H9 (cell line): ENCODE results near the gene KCNJ10. TPM values are rescaled to one million over a fixed set of nuclear protein-coding genes. Genes with fewer than 3 reads are reported as not detected.
A peak's percentile ranks its signal among the peaks of the same experiment; 100 is the strongest.

Experiments
- DNase-seq: peaks from one replicate; pipeline ENCODE4 v3.0.0-alpha.2; 2017
- H2AFZ ChIP-seq: one replicate; pipeline ENCODE4 v1.6.1; 2013; ENCODE audit warnings: mild to moderate bottlenecking, low read length, control low read depth, moderate library complexity
- H2AK5ac ChIP-seq: 2 replicates; pipeline ENCODE4 v1.6.1; 2013; ENCODE audit warnings: low read length, control low read depth, mixed read lengths; ENCODE audit not compliant: insufficient read length
- H2BK120ac ChIP-seq: one replicate; pipeline ENCODE4 v1.6.1; 2013; ENCODE audit warnings: low read depth, mild to moderate bottlenecking, low read length, control low read depth, inconsistent platforms; ENCODE audit not compliant: poor library complexity, severe bottlenecking
- H2BK12ac ChIP-seq: 2 replicates; pipeline ENCODE4 v1.6.1; 2013; ENCODE audit warnings: low read length, control low read depth, mixed read lengths, low read depth; ENCODE audit not compliant: insufficient read length
- H2BK15ac ChIP-seq: 2 replicates; pipeline ENCODE4 v1.6.1; 2013; ENCODE audit warnings: low read depth, low read length, control low read depth
- H2BK20ac ChIP-seq: one replicate; pipeline ENCODE4 v1.6.1; 2013; ENCODE audit warnings: low read depth, mild to moderate bottlenecking, low read length, control low read depth, inconsistent platforms; ENCODE audit not compliant: poor library complexity, severe bottlenecking
- H2BK5ac ChIP-seq: 2 replicates; pipeline ENCODE4 v1.6.1; 2013; ENCODE audit warnings: low read length, control low read depth, mixed read lengths; ENCODE audit not compliant: insufficient read length
- H3K14ac ChIP-seq: 2 replicates; pipeline ENCODE4 v1.6.1; 2013; ENCODE audit warnings: low read length, control low read depth; ENCODE audit not compliant: insufficient read depth
- H3K18ac ChIP-seq: 2 replicates; pipeline ENCODE4 v1.6.1; 2013; ENCODE audit warnings: low read depth, mild to moderate bottlenecking, mixed read lengths, low read length, control low read depth; ENCODE audit not compliant: insufficient read length
- H3K23ac ChIP-seq: 2 replicates; pipeline ENCODE4 v1.6.1; 2013; ENCODE audit warnings: low read length, control low read depth, mixed read lengths, low read depth; ENCODE audit not compliant: insufficient read length
- H3K23me2 ChIP-seq: 2 replicates; pipeline ENCODE4 v1.6.1; 2013; ENCODE audit warnings: low read depth, mild to moderate bottlenecking, mixed read lengths, low read length, control low read depth; ENCODE audit not compliant: insufficient read length, poor library complexity, severe bottlenecking
- H3K27ac ChIP-seq: 2 replicates; pipeline ENCODE4 v1.5.1; 2013; ENCODE audit warnings: low read length, control low read depth, mixed read lengths, low read depth; ENCODE audit not compliant: insufficient read length
- H3K27me3 ChIP-seq: 2 replicates; pipeline ENCODE4 v1.6.1; 2013; ENCODE audit warnings: low read length, control low read depth, inconsistent platforms; ENCODE audit not compliant: insufficient read depth
- H3K4ac ChIP-seq: 2 replicates; pipeline ENCODE4 v1.6.1; 2013; ENCODE audit warnings: low read depth, mild to moderate bottlenecking, control low read depth, inconsistent platforms, low read length, moderate library complexity
- H3K4me1 ChIP-seq: 2 replicates; pipeline ENCODE4 v1.6.1; 2013; ENCODE audit warnings: low read length, control low read depth, inconsistent platforms; ENCODE audit not compliant: insufficient read depth
- H3K4me2 ChIP-seq: 2 replicates; pipeline ENCODE4 v1.6.1; 2013; ENCODE audit warnings: low read length, control low read depth, mixed read lengths; ENCODE audit not compliant: insufficient read length, insufficient read depth
- H3K56ac ChIP-seq: 2 replicates; pipeline ENCODE4 v1.6.1; 2013; ENCODE audit warnings: low read depth, mild to moderate bottlenecking, mixed read lengths, low read length, control low read depth; ENCODE audit not compliant: insufficient read length
- H3K79me1 ChIP-seq: 2 replicates; pipeline ENCODE4 v1.6.1; 2013; ENCODE audit warnings: low read depth, mild to moderate bottlenecking, moderate library complexity, low read length, control low read depth, inconsistent platforms; ENCODE audit not compliant: insufficient read depth, poor library complexity, severe bottlenecking
- H3K79me2 ChIP-seq: 2 replicates; pipeline ENCODE4 v1.6.1; 2013; ENCODE audit warnings: low read length, control low read depth, inconsistent platforms; ENCODE audit not compliant: insufficient read depth
- H3K9ac ChIP-seq: 2 replicates; pipeline ENCODE4 v1.6.1; 2013; ENCODE audit warnings: low read length, control low read depth, mixed read lengths; ENCODE audit not compliant: insufficient read length; ENCODE audit errors: extremely low read depth
- H3K9me3 ChIP-seq: one replicate; pipeline ENCODE4 v1.6.1; 2013; ENCODE audit warnings: low read depth, low read length, inconsistent platforms; ENCODE audit not compliant: control insufficient read depth
- H3T11ph ChIP-seq: one replicate; pipeline ENCODE4 v1.6.1; 2013; ENCODE audit warnings: mild to moderate bottlenecking, low read length, control low read depth, inconsistent platforms
- H4K20me1 ChIP-seq: one replicate; pipeline ENCODE4 v1.6.1; 2013; ENCODE audit not compliant: control insufficient read depth, insufficient read length, insufficient read depth
- H4K5ac ChIP-seq: 2 replicates; pipeline ENCODE4 v1.6.1; 2013; ENCODE audit warnings: low read depth, mild to moderate bottlenecking, mixed read lengths, low read length, control low read depth; ENCODE audit not compliant: insufficient read length
- H4K8ac ChIP-seq: replicated peaks from 2 replicates; pipeline ENCODE4 v1.6.1; 2013; ENCODE audit warnings: low read length, control low read depth, mixed read lengths, low read depth; ENCODE audit not compliant: insufficient read length
- H4K91ac ChIP-seq: 2 replicates; pipeline ENCODE4 v1.6.1; 2013; ENCODE audit warnings: low read depth, mild to moderate bottlenecking, moderate library complexity, mixed read lengths, low read length, control low read depth; ENCODE audit not compliant: insufficient read length
- H3K27ac Mint-ChIP-seq, 3 experiments: 2 replicates in 2 of 3; 3 replicates in 1 of 3; pipeline ENCODE4 v1.8.0; 2020 to 2021; ENCODE audit warnings: mixed read lengths in 3 of 3, mild to moderate bottlenecking in 1 of 3, moderate library complexity in 1 of 3
- H3K27me3 Mint-ChIP-seq: 2 replicates; pipeline ENCODE4 v1.8.0; 2021; ENCODE audit warnings: low read depth, mild to moderate bottlenecking, moderate library complexity, mixed read lengths
- H3K36me3 Mint-ChIP-seq, 3 experiments: 2 replicates in 2 of 3; 3 replicates in 1 of 3; pipeline ENCODE4 v1.8.0; 2020 to 2021; ENCODE audit warnings: low read depth in 3 of 3, mixed read lengths in 3 of 3; ENCODE audit not compliant: insufficient read depth in 1 of 3
- H3K4me1 Mint-ChIP-seq, 2 experiments: 2 replicates each; pipeline ENCODE4 v1.8.0; 2020; ENCODE audit warnings: mixed read lengths in 2 of 2
- H3K4me3 Mint-ChIP-seq, 2 experiments: 2 replicates in 1 of 2; 3 replicates in 1 of 2; pipeline ENCODE4 v1.8.0; 2020 to 2021; ENCODE audit warnings: mild to moderate bottlenecking in 2 of 2, mixed read lengths in 2 of 2, moderate library complexity in 1 of 2
- H3K9me3 Mint-ChIP-seq, 2 experiments: 2 replicates in 1 of 2; 3 replicates in 1 of 2; pipeline ENCODE4 v1.8.0; 2020; ENCODE audit warnings: mild to moderate bottlenecking in 2 of 2, mixed read lengths in 2 of 2, moderate library complexity in 1 of 2
- CTCF ChIP-seq: fragments of 200-600 bp; sonication (generic); conservative IDR thresholded peaks from 3 replicates; pipeline ENCODE4 v1.8.0; 2021; ENCODE audit warnings: antibody characterized with exemption, mild to moderate bottlenecking
- WGBS: extraction: QIAGEN DNeasy Blood & Tissue Kit; methylation state at CpG from one replicate; pipeline ENCODE4 v1.1.7; 2013; ENCODE audit warnings: missing lambda C conversion rate, low lambda C conversion rate, mixed read lengths; ENCODE audit not compliant: insufficient read length; ENCODE audit errors: extremely low coverage; 5-methylcytosine and 5-hydroxymethylcytosine counted together
- total RNA-seq: library from RNA; stranded (reverse); gene quantifications from 2 replicates; pipeline ENCODE4 v1.2.1, GENCODE V29; 2021

KCNJ10 gene
- total RNA-seq, 1 experiment from 2014 or later: 0.44 TPM

- H3K27ac ChIP-seq: no peak within 1 kb of the TSS
- H3K4me1 ChIP-seq: peaks cover 19% of the 10 kb centered on the region
- H3K36me3 Mint-ChIP-seq: peaks cover 0 to 14% (median 13%) of the 10 kb centered on the region in 3 experiments; a peak in 5 of 7 replicates
- H3K27me3 ChIP-seq: no peaks in the 10 kb centered on the region
- peak within 1 kb of the TSS; percentile 45 for H3K9ac ChIP-seq
- no peaks in the 10 kb centered on the region for H3K79me1 ChIP-seq
- H4K20me1 ChIP-seq: no peaks in the 10 kb centered on the region
- no peak within 1 kb of the TSS for H4K91ac ChIP-seq
- H3K9me3 ChIP-seq: no peaks in the 10 kb centered on the region
- peak within 1 kb of the TSS; percentile 75 to 87 for H3K4me3 Mint-ChIP-seq
- H2AFZ ChIP-seq: no peak within 1 kb of the TSS
- no peak within 1 kb of the TSS for H2BK5ac ChIP-seq
- H3K18ac ChIP-seq: no peak within 1 kb of the TSS
- H3K23ac ChIP-seq: no peak within 1 kb of the TSS
- no peak for TF ChIP-seq CTCF
- H3K9me3 Mint-ChIP-seq: no peaks in the 10 kb centered on the region
- H3T11ph ChIP-seq: no peak within 1 kb of the TSS
- no peak within 1 kb of the TSS for H4K5ac ChIP-seq
- no peak within 1 kb of the TSS for H2BK12ac ChIP-seq
- WGBS: no CpG with 5 or more reads among the region's 64 CpGs
- peak within 1 kb of the TSS; percentile 4 to 80 (median 80); a peak in 4 of 7 replicates for H3K27ac Mint-ChIP-seq
- H2AK5ac ChIP-seq: no peak within 1 kb of the TSS
- no peak within 1 kb of the TSS for H3K56ac ChIP-seq
- H3K14ac ChIP-seq: 0 out of 2 replicates have a peak within 1 kb of the TSS, but pooled peaks have one; percentile 3
- no peak within 1 kb of the TSS for H4K8ac ChIP-seq
- peaks cover 6% of the 10 kb centered on the region for H3K27me3 Mint-ChIP-seq
- H3K79me2 ChIP-seq: peaks cover 3% of the 10 kb centered on the region; the same call in 1 of the 2 replicates
- H2BK120ac ChIP-seq: no peak within 1 kb of the TSS
- no peak within 1 kb of the TSS for H2BK15ac ChIP-seq
- peaks cover 12% of the 10 kb centered on the region for H3K23me2 ChIP-seq
- no peak within 1 kb of the TSS for H2BK20ac ChIP-seq
- H3K4me1 Mint-ChIP-seq: peaks cover 54 to 55% of the 10 kb centered on the region in 2 experiments
- DNase-seq: peak; percentile 94
- peak within 1 kb of the TSS; percentile 72 for H3K4me2 ChIP-seq
- H3K4ac ChIP-seq: no peak within 1 kb of the TSS
Observed at GRCh38 chr1:160097911-160098851, 28.2 kb upstream of the KCNJ10 start, which contains the start of gene IGSF8. Gene IGSF8, minus strand, starts transcription at chr1:160098619. Its CDS starts 147 bp downstream, at chr1:160098472.
